ENCODE data around the gene ASCL2. TPM values are rescaled to one million over a fixed set of nuclear protein-coding genes. Genes with fewer than 3 reads are reported as not detected.

Gene ASCL2
- total RNA-seq = not detected in 2 replicates

GRCh38 chr11:2270322-2271076, at the start of gene ASCL2:
Gene ASCL2 (minus strand): TSS chr11:2270588. CDS start chr11:2270332, 256 bp downstream.

DNA sequence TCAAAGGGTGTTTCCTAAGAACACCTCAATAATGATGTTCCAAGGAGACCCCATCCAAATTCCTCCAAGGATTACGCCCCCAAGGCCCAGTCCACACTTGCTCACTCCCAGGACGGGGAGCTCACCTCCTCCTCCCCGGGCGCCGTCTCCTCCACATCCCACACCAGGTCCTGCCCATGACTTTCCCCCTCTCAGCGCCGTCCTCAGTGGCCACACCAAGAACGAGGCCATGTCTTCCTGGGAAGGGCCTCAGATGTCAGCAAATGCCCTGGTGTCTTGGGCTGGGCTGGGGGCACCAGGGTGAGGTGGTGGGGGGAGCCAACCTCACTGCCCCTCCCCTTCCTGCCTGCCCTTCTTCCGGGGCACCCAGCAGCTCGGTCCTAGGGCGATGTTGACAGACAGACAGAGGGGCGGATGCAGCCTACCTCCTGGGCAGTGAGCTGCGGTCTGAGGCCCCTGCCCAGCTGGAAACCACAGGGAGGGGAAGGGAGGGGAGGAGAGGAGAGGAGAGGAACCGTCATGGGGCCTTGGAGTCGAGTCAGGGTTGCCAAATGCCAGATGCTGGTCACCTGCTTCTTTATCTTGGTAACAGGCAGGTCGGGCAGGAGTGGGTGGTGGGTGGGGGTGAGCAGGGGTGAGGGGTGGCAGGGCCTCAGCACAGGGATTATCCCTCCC, 31.4 kb upstream of the ASCL2 start, which contains the start of the genes C11orf21 and TSPAN32:
Gene C11orf21, minus strand, starts transcription at position 288 of the 675 bp plus-strand sequence. Its CDS starts 110 bp downstream, at position 178.
Gene TSPAN32, plus strand, starts transcription at position 383 of the 675 bp plus-strand sequence. Its CDS starts 137 bp downstream, at position 520.

Other genes with a start within 250 kb of the ASCL2 start
- 6.3 and 19.1 TPM in 2 replicates for gene IGF2, start 131.2 kb downstream of the ASCL2 start, total RNA-seq
- not detected in 2 replicates for gene INS, start 109.4 kb downstream of the ASCL2 start, total RNA-seq
- gene TH, start 98.8 kb downstream of the ASCL2 start, total RNA-seq = not detected in 2 replicates
- not detected in 2 replicates for gene C11orf21, start 31.3 kb upstream of the ASCL2 start, total RNA-seq
- not detected in 2 replicates for gene TSPAN32, start 31.4 kb upstream of the ASCL2 start, total RNA-seq
- 172 and 595 TPM in 2 replicates for gene CD81, start 106.7 kb upstream of the ASCL2 start, total RNA-seq
- gene TSSC4, start 130.2 kb upstream of the ASCL2 start, total RNA-seq = 55.9 and 60.8 TPM in 2 replicates
- not detected in 2 replicates for gene TRPM5, start 173.9 kb upstream of the ASCL2 start, total RNA-seq
- gene KCNQ1, start 174.4 kb upstream of the ASCL2 start, total RNA-seq = 0.13 and 0.32 TPM in 2 replicates

Measured in bladder microvascular endothelial cell (primary cell).